ENCODE results near the gene C1orf50. TPM values are rescaled to one million over a fixed set of nuclear protein-coding genes. Genes with fewer than 3 reads are reported as not detected.

Gene C1orf50
- polyA plus RNA-seq, 1 donor: 8.4 TPM

GRCh38 chr1:42774928-42775526, 8.0 kb downstream of the C1orf50 start:
- Histone ChIP-seq H3K4me1 (ENCODE audit: control insufficient read depth, insufficient read depth, low read length) (peaks cover 2% of the 10 kb centered on the region), H3K27ac (ENCODE audit: low read length) (no peak overlapping the region), H3K27me3 (ENCODE audit: control insufficient read depth, insufficient read depth, low read length) (no peaks in the 10 kb centered on the region), H3K4me3 (ENCODE audit: low read length) (no peak overlapping the region), H3K36me3 (ENCODE audit: control insufficient read depth, insufficient read depth, low read length) (peaks cover 51% of the 10 kb centered on the region), H3K9me3 (ENCODE audit: control insufficient read depth, low read depth, low read length) (no peaks in the 10 kb centered on the region)
- no peak for DNase-seq
- no CpG with 5 or more reads among the region's 5 CpGs for WGBS (ENCODE audit: insufficient coverage, low lambda C conversion rate)

- WGBS (ENCODE audit: insufficient coverage, low lambda C conversion rate): no CpG with 5 or more reads among the region's 6 CpGs
- peak in 1 of 2 donors; percentile 56 for DNase-seq
- Histone ChIP-seq H3K4me3 (ENCODE audit: low read length) (no peak overlapping the region), H3K27ac (ENCODE audit: low read length) (no peak overlapping the region), H3K4me1 (ENCODE audit: control insufficient read depth, insufficient read depth, low read length) (no peaks in the 10 kb centered on the region), H3K36me3 (ENCODE audit: control insufficient read depth, insufficient read depth, low read length) (peaks cover 52% of the 10 kb centered on the region), H3K27me3 (ENCODE audit: control insufficient read depth, insufficient read depth, low read length) (no peaks in the 10 kb centered on the region), H3K9me3 (ENCODE audit: control insufficient read depth, low read depth, low read length) (no peaks in the 10 kb centered on the region)
Measured at GRCh38 chr1:42776502-42776901, 9.5 kb downstream of the C1orf50 start.

- Histone ChIP-seq H3K27ac (ENCODE audit: low read length) (no peak overlapping the region), H3K4me1 (ENCODE audit: control insufficient read depth, insufficient read depth, low read length) (no peaks in the 10 kb centered on the region), H3K9me3 (ENCODE audit: control insufficient read depth, low read depth, low read length) (no peaks in the 10 kb centered on the region), H3K4me3 (ENCODE audit: low read length) (no peak overlapping the region), H3K27me3 (ENCODE audit: control insufficient read depth, insufficient read depth, low read length) (no peaks in the 10 kb centered on the region), H3K36me3 (ENCODE audit: control insufficient read depth, insufficient read depth, low read length) (peaks cover 58% of the 10 kb centered on the region)
- DNase-seq: no peak
Measured at GRCh38 chr1:42777852-42778251, 10.8 kb downstream of the C1orf50 start.

- peaks cover 49% of the 10 kb centered on the region for H3K36me3 ChIP-seq (ENCODE audit: control insufficient read depth, insufficient read depth, low read length)
- peaks cover 3% of the 10 kb centered on the region for H3K27me3 ChIP-seq (ENCODE audit: control insufficient read depth, insufficient read depth, low read length)
- WGBS (ENCODE audit: insufficient coverage, low lambda C conversion rate): 100% methylated on average over 1 of the region's 2 CpGs
Measured at GRCh38 chr1:42779725-42780124, 12.7 kb downstream of the C1orf50 start.

GRCh38 chr1:42780176-42780575, 13.1 kb downstream of the C1orf50 start:
- Histone ChIP-seq H3K36me3 (ENCODE audit: control insufficient read depth, insufficient read depth, low read length) (peaks cover 44% of the 10 kb centered on the region), H3K9me3 (ENCODE audit: control insufficient read depth, low read depth, low read length) (peaks cover 6% of the 10 kb centered on the region), H3K27ac (ENCODE audit: low read length) (no peak overlapping the region), H3K4me1 (ENCODE audit: control insufficient read depth, insufficient read depth, low read length) (peaks cover 4% of the 10 kb centered on the region), H3K27me3 (ENCODE audit: control insufficient read depth, insufficient read depth, low read length) (peaks cover 8% of the 10 kb centered on the region), H3K4me3 (ENCODE audit: low read length) (no peak overlapping the region)
- no peak for DNase-seq
- no CpG with 5 or more reads among the region's 1 CpG for WGBS (ENCODE audit: insufficient coverage, low lambda C conversion rate)

More at GRCh38 chr1:42779725-42780124, 12.7 kb downstream of the C1orf50 start:
- Histone ChIP-seq H3K9me3 (ENCODE audit: control insufficient read depth, low read depth, low read length) (peaks cover 3% of the 10 kb centered on the region), H3K27ac (ENCODE audit: low read length) (no peak overlapping the region), H3K4me3 (ENCODE audit: low read length) (no peak overlapping the region), H3K4me1 (ENCODE audit: control insufficient read depth, insufficient read depth, low read length) (no peaks in the 10 kb centered on the region)
- no peak for DNase-seq

- Histone ChIP-seq H3K36me3 (ENCODE audit: control insufficient read depth, insufficient read depth, low read length) (peaks cover 17% of the 10 kb centered on the region), H3K4me3 (ENCODE audit: low read length) (no peak overlapping the region), H3K27me3 (ENCODE audit: control insufficient read depth, insufficient read depth, low read length) (peaks cover 24% of the 10 kb centered on the region), H3K9me3 (ENCODE audit: control insufficient read depth, low read depth, low read length) (peaks cover 6% of the 10 kb centered on the region), H3K4me1 (ENCODE audit: control insufficient read depth, insufficient read depth, low read length) (peaks cover 6% of the 10 kb centered on the region), H3K27ac (ENCODE audit: low read length) (no peak overlapping the region)
- 100% methylated on average over 1 of the region's 2 CpGs for WGBS (ENCODE audit: insufficient coverage, low lambda C conversion rate)
- no peak for DNase-seq
Measured at GRCh38 chr1:42783092-42783491, 16.0 kb downstream of the C1orf50 start.

GRCh38 chr1:42784547-42784945, 17.5 kb downstream of the C1orf50 start:
- H3K4me3 ChIP-seq (ENCODE audit: low read length): peak overlapping the region; percentile 33
- WGBS (ENCODE audit: insufficient coverage, low lambda C conversion rate): 100% methylated on average over 1 of the region's 18 CpGs

GRCh38 chr1:42784946-42785693, 18.1 kb downstream of the C1orf50 start, which contains the start of gene TMEM269:
Gene TMEM269, plus strand, starts transcription at chr1:42784991. Its CDS starts 4,903 bp downstream, at chr1:42789894.
- no peak within 1 kb of the TSS for H3K27ac ChIP-seq (ENCODE audit: low read length)
- peaks cover 34% of the 10 kb centered on the region for H3K27me3 ChIP-seq (ENCODE audit: control insufficient read depth, insufficient read depth, low read length)
- peaks cover 8% of the 10 kb centered on the region for H3K36me3 ChIP-seq (ENCODE audit: control insufficient read depth, insufficient read depth, low read length)
- WGBS (ENCODE audit: insufficient coverage, low lambda C conversion rate): no CpG with 5 or more reads among the region's 54 CpGs
- peaks cover 6% of the 10 kb centered on the region for H3K9me3 ChIP-seq (ENCODE audit: control insufficient read depth, low read depth, low read length)
- DNase-seq: peak in 1 of 2 donors; percentile 21
- peaks cover 6% of the 10 kb centered on the region for H3K4me1 ChIP-seq (ENCODE audit: control insufficient read depth, insufficient read depth, low read length)
- H3K4me3 ChIP-seq (ENCODE audit: low read length): peak within 1 kb of the TSS; percentile 33

More at GRCh38 chr1:42784547-42784945, 17.5 kb downstream of the C1orf50 start:
- peaks cover 6% of the 10 kb centered on the region for H3K9me3 ChIP-seq (ENCODE audit: control insufficient read depth, low read depth, low read length)
- H3K36me3 ChIP-seq (ENCODE audit: control insufficient read depth, insufficient read depth, low read length): peaks cover 8% of the 10 kb centered on the region
- H3K27ac ChIP-seq (ENCODE audit: low read length): no peak overlapping the region
- DNase-seq: no peak
- H3K4me1 ChIP-seq (ENCODE audit: control insufficient read depth, insufficient read depth, low read length): peaks cover 6% of the 10 kb centered on the region
- H3K27me3 ChIP-seq (ENCODE audit: control insufficient read depth, insufficient read depth, low read length): peaks cover 31% of the 10 kb centered on the region

GRCh38 chr1:42786097-42786496, 19.0 kb downstream of the C1orf50 start:
- H3K27ac ChIP-seq (ENCODE audit: low read length): no peak overlapping the region
- WGBS (ENCODE audit: insufficient coverage, low lambda C conversion rate): 100% methylated on average over 1 of the region's 5 CpGs
- H3K4me1 ChIP-seq (ENCODE audit: control insufficient read depth, insufficient read depth, low read length): peaks cover 6% of the 10 kb centered on the region
- peaks cover 6% of the 10 kb centered on the region for H3K9me3 ChIP-seq (ENCODE audit: control insufficient read depth, low read depth, low read length)
- no peak for DNase-seq
- peaks cover 8% of the 10 kb centered on the region for H3K36me3 ChIP-seq (ENCODE audit: control insufficient read depth, insufficient read depth, low read length)
- H3K27me3 ChIP-seq (ENCODE audit: control insufficient read depth, insufficient read depth, low read length): peaks cover 34% of the 10 kb centered on the region
- H3K4me3 ChIP-seq (ENCODE audit: low read length): no peak overlapping the region

- no CpG with 5 or more reads among the region's 1 CpG for WGBS (ENCODE audit: insufficient coverage, low lambda C conversion rate)
Measured at GRCh38 chr1:42788021-42788420, 21.0 kb downstream of the C1orf50 start.

More at GRCh38 chr1:42788021-42788420, 21.0 kb downstream of the C1orf50 start:
- no peaks in the 10 kb centered on the region for H3K36me3 ChIP-seq (ENCODE audit: control insufficient read depth, insufficient read depth, low read length)
- H3K27me3 ChIP-seq (ENCODE audit: control insufficient read depth, insufficient read depth, low read length): peaks cover 34% of the 10 kb centered on the region
- H3K4me1 ChIP-seq (ENCODE audit: control insufficient read depth, insufficient read depth, low read length): peaks cover 6% of the 10 kb centered on the region
- H3K27ac ChIP-seq (ENCODE audit: low read length): no peak overlapping the region
- H3K4me3 ChIP-seq (ENCODE audit: low read length): no peak overlapping the region
- DNase-seq: no peak
- peaks cover 6% of the 10 kb centered on the region for H3K9me3 ChIP-seq (ENCODE audit: control insufficient read depth, low read depth, low read length)
